SH-SY5Y (cell line): ENCODE measurements around the gene CCDC116.

ENCODE experiments used
- GATA2 ChIP-seq: IDR thresholded peaks from 2 replicates; pipeline ENCODE4 v1.6.1; 2011; ENCODE audit warnings: mild to moderate bottlenecking, low read depth, low read length
- GATA3 ChIP-seq: IDR thresholded peaks from 2 replicates; pipeline ENCODE4 v1.6.1; 2011; ENCODE audit warnings: low read depth, mild to moderate bottlenecking, low read length, moderate library complexity

DNA sequence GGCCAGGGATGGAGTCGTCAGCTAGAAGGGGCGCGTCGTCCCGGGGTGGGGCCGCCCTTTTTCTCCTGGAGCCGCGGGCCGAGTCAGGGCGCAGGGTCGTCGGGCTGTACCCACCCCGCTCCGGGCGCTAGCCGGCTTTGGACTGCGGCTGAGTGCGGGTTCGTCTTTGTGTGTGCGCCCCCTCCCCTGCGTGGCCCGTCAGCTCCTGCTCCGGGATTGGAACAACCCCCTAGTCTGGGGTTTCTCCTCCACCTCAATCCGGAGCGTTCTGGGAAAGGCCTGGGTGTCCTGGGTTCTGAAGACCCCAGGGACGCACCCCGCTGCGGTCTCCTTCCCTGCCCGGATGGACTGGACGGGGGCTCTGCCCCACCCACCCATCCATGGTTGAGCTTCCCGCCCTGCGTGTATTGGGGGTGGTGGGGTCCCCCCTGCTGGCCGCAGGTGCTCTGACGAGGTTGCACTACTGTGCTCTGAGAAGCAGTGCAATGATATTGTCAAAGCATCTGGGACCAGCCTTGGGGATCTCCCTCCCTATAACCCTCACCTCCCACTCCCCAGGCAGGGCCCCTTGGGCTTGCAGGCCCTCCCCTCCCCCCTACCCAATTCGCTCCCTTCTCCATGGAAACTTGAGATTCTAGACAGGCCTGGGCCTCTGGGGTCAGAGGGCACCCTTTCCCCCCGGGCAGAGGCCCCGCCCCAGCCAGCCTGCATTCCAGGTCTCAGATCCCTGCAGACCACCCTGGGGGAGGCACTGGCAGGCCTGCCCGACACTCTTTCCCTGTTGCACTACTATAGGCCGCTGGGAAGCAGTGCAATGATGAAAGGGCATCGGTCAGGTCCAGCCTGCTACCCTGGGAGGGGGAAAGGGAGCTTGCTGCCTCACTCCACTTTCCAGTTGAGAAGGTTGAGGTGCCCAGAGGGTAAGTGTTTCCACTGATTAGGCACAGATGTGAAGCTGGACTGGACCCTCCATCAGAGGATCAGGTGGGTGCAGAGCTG, 20.3 kb downstream of the CCDC116 start:
- TF ChIP-seq GATA2 (no peak), GATA3 (no peak)
